Epidermal melanocyte (primary cell): Measurements from ENCODE around the gene KCTD19.

ENCODE experiments used
- DNase-seq: peaks from one replicate; pipeline ENCODE4 v3.0.0; 2011; ENCODE audit warnings: low spot score; ENCODE audit not compliant: insufficient read length

KCTD19 gene

GRCh38 chr16:67283826-67284555 lies 42.5 kb downstream of the KCTD19 start:
- DNase-seq = no peak

DNA sequence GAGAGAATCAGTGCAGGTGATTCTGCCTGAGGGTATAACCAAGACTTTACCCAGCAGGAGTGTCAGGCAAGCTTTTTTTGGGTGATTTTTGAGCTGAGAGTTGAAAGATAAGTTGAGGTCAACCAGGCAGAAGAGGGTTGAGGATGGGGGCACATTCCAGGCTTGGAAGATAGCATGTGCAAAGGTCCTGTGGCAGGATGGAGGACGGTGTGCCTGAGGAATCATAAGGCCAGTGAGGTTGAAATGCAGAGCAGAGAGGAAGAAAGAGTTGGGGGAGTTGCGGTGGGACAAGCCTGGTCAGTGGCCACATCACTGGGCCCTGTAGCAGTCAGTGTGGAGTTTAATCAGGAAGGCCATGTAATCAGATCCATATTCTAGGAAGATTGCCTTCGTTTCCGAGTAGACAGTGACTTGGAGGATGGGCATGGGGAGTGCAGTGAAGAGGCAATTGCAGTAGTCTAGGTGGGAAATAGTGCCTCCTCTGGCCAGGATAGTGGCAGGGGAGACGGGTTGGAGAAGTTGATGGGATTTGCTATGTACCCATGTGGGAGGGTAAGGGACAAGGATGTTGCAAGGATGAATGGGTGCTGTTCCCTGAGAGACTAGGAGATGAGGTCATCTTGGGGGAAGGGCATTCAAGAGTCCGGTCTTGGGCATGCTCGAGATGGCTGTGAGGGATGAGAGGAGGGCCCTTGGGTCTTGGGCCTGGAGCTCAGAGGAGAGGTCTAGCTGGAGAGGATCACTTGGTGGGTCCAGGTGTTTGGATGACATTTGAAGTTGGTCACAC lies 43.3 kb downstream of the KCTD19 start:
- DNase-seq = no peak

GRCh38 chr16:67282447-67282805 lies 44.1 kb downstream of the KCTD19 start:
- no peak for DNase-seq

DNA sequence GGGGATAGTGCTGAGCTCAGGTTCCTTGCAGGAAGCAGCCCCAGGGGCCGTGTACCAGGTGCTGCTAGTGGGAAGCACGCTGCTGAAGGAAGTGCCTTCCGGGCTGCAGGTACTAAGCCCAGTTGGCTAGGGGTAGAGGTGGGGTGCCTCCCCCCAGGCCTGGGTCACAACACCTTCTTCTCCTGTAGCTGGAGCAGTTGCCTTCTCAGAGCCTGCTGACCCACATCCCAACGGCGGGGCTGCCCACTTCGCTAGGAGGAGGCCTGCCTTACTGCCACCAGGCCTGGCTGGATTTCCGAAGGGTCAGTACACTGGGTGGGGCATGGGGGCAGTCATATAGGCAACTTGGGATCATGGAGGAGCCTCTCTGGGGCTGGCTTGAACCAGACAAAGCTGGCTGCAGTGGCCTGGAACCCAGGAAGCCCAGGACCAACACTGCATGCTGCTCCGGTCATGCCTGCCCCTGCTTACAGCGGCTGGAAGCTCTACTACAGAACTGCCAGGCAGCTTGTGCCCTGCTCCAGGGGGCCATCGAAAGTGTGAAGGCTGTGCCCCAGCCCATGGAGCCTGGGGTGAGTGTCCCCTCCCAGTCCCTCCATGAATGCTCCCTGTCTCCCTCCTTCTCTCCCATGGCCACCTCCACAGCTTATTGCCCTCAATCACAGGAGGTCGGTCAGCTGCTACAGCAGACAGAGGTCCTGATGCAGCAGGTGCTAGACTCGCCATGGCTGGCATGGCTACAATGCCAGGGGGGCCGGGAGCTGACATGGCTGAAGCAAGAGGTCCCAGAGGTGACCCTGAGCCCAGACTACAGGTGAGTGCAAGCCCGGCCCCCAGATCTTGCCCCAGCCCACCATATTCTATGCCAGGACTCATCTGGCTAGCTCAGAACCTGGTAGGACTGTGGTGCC lies 44.8 kb downstream of the KCTD19 start:
- no peak for DNase-seq

DNA sequence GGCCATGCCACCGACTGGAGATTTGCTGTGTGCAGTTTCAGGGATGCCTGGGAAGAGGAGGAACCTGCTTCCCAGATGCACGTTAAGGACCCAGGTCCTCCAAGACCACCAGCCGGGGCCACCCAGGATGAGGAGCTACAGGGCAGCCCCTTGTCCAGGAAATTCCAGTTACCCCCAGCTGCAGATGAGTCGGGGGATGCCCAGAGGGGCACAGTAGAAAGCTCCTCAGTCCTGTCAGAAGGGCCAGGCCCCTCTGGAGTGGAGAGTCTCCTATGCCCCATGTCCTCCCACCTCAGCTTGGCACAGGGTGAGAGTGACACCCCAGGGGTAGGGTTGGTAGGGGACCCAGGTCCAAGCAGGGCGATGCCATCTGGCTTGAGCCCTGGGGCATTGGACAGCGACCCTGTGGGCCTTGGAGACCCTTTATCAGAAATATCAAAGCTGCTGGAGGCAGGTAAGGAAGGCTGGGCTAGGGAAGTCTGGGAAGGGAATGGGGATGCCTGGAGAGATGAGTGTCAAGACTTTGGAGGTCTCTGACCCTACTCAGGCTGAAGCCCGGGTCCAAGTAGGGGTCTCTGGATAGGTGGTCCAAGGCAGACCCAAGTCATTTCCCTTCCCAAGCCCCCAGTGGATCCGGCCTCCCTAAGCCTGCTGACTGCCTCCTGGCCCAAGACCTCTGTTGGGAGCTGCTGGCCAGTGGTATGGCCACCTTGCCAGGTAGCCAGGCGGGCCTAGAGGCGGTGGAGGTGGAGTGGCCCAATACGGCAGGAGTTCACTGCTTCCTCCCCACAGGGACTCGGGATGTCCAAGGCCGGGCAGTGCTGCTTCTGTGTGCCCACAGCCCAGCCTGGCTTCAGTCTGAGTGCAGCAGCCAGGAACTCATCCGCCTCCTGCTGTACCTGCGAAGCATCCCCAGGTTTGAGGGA lies 46.2 kb downstream of the KCTD19 start:
- no peak for DNase-seq

- peak; percentile 91 for DNase-seq
Measured at GRCh38 chr16:67279296-67280089, 47.0 kb downstream of the KCTD19 start, which contains the start of gene PLEKHG4. Gene PLEKHG4, plus strand, starts transcription at chr16:67279532. Its CDS starts 513 bp downstream, at chr16:67280045.

DNA sequence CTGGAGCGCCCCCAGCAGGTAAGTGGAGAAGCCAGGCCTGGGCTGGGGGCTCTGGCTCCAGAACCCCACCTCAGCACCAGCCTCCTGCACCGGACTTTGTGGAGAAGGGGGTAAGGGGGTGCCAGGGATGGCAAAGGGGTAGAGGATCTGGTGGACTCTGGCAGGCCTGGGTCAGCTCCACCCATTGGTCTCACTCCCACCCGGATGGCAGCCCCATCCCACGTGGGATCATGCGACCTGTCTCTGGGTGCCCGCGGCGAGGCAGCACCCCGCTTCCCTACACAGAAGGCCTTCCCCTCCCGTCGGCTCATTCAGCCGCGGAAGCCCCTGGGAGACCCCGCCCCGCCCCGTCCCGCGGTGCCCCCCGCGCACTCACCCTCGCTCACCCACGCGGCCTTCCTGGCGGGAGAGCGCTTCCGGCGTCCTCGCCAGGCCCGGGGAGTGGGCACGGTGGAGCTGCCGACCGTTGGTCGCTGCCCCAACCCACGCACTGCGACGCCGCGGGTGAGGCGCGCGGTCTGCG lies 47.7 kb downstream of the KCTD19 start:
- peak; percentile 54 for DNase-seq

DNA sequence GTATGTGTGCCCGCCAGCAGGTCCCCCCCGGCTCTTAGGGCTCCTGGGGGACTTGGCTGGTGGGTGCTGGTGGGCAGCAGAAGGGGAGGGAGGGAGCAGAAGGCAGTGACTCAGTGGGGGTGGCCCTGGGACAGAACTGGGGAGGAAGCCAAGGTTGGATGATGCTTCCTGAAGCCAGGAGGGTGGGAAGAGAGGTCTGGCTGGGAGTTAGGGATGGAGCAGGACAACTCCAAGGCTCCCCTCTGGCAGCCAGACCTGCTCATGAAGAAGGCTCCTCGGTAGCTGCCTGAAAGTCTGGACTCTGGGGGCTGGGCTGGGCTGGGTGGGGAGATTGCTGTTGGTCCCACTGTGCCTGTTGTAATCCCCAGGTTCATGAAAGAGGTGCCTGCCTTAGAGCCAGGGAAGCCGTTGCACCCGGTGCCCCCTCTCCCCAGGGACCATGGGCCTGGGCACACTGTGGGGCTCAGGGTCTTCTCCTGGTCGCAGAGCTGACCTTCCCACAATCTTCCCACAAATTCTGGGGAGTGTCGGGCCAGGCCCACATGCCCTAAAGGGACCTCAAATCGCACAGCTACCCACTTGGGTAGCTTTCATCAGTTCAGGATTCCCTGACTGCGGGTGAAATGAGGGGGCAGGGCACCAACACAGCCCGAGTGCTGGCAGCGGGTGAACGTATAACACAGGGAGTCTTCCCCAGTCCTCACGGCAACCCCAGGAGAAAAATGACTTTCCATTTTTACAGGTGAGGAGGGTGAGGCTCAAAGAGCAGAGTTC lies 48.4 kb downstream of the KCTD19 start:
- no peak for DNase-seq

DNA sequence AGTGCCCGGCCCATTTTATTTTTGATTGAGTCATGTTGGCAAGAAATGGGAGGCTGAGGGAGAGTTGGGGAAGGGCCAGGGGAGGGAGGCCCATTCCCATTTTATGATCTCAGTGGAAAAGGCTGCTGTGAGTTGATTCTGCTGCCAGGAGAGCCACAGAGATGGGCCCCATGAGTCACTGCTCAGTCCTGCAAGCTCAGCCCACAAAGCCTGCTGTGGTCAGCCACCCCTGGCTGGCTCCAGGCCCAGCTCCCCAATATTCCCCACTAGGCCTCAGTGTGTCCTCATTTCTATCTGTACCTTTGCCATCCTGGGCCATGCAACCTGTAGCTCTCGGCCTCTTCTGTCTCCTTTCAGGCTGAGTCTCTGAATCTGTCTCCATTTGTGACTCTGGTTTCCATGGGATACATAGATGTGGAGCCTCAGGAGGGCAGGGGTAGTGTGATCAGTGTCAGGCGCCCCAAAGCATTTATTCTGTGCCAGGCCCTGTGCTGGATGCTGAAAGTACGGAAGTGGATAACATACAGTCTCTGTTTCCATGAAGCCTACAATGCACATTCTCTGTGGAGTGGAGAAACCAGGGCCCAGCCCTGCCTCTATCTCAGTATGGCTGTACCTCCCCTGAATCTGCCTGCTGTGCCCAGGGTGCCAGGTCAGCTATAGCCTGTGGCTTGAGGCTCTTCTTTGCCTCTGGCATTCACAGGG lies 49.1 kb downstream of the KCTD19 start:
- peak; percentile 90 for DNase-seq

DNA sequence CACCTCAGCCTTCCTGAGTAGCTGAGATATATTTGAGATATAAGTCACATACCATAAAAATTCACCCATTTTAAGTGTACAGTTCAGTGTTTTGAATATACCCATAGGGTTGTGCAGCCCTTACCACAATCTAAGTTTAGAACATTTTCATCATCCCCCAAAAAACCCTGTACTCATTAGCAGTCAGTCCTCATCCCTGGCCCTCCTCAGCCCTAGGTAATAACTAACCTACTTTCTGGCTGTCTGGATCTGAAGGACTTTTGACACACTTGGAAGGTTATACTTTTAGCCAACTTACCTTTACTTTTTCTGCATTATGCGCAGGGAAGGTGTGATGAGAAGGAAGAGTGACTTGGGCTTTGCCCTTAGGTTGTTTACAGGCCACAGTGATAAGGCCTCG lies 51.2 kb downstream of the KCTD19 start:
- DNase-seq = no peak

DNA sequence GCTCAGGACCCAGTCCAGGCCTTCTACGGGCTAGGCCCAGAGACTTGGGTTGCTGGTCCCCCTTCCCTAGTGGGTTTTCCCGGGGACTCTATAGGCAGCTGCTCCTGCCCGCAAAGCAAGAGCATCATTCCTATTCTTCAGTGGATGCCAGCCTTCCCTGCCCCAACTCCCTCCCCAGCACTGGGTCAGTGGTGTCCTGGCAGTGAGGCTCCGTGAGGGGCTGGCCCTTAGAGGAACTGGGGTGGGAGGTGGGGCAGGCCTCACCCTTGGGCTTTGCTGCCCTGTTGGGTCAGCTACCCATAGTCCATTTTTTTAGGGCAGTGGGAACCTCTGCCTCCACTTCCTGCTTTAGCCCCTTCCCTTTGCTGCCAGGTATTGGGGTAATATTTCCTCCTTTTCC lies 55.1 kb downstream of the KCTD19 start:
- DNase-seq = no peak

GRCh38 chr16:67270931-67271338 lies 55.6 kb downstream of the KCTD19 start:
- no peak for DNase-seq

GRCh38 chr16:67269766-67270165 lies 56.8 kb downstream of the KCTD19 start:
- no peak for DNase-seq

DNA sequence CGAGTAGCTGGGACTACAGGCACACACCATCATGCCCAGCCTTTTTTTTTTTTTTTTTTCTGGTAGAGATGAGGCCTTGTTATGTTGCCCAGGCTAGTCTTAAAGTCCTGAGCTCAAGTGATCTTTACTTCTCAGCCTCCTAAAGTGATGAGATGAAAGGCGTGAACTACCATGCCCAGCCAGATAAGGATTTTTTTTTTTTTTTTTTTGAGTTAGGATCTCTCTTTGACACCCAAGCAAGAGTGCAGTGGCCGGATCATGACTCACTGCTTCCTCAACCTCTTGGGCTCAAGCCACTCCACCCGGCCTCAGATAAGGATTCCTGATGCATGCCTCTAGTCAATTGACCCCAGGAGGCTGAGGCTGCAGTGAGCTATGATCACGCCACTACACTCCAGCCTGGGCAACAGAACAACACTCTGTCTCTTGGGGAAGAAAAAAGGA lies 58.4 kb downstream of the KCTD19 start:
- no peak for DNase-seq

- DNase-seq = no peak
Measured at GRCh38 chr16:67265834-67266233, 60.7 kb downstream of the KCTD19 start.

- no peak for DNase-seq
Measured at GRCh38 chr16:67264866-67265265, 61.7 kb downstream of the KCTD19 start.

- no peak for DNase-seq
Measured at GRCh38 chr16:67264277-67264676, 62.3 kb downstream of the KCTD19 start.

DNA sequence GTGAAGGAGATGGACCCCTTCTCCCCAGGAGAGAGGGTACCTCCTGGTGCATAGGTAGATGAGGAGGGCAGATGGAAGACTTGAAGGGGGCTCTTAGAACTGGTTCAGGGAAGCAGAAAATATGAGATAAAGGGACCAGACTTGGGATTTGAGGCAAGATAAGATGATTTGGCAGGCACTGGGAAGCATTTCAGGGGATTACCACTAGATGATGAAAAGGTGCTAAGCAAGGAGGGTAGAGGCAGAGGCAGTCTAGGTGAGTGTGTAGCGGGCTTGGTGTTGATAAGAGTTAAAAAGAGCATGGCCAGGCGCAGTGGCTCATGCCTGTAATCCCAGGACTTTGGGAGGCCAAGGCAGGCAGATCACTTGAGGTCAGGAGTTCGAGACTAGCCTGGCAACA lies 63.3 kb downstream of the KCTD19 start:
- no peak for DNase-seq
